Activated T-helper 1 cell treated with anti-CD3 and anti-CD28 coated beads, Interleukin-2, amount 50 U/mL, for 16 hours (primary cell): ENCODE results near the gene TRAF3.
A peak's percentile ranks its signal among the peaks of the same experiment; 100 is the strongest.

ENCODE experiments used
- DNase-seq, 2 donors: peaks; one replicate each; pipeline ENCODE4 v3.0.0-alpha.2; 2020; ENCODE audit warnings: low read depth in 1 of 2, low spot score in 1 of 2

Gene TRAF3

DNA sequence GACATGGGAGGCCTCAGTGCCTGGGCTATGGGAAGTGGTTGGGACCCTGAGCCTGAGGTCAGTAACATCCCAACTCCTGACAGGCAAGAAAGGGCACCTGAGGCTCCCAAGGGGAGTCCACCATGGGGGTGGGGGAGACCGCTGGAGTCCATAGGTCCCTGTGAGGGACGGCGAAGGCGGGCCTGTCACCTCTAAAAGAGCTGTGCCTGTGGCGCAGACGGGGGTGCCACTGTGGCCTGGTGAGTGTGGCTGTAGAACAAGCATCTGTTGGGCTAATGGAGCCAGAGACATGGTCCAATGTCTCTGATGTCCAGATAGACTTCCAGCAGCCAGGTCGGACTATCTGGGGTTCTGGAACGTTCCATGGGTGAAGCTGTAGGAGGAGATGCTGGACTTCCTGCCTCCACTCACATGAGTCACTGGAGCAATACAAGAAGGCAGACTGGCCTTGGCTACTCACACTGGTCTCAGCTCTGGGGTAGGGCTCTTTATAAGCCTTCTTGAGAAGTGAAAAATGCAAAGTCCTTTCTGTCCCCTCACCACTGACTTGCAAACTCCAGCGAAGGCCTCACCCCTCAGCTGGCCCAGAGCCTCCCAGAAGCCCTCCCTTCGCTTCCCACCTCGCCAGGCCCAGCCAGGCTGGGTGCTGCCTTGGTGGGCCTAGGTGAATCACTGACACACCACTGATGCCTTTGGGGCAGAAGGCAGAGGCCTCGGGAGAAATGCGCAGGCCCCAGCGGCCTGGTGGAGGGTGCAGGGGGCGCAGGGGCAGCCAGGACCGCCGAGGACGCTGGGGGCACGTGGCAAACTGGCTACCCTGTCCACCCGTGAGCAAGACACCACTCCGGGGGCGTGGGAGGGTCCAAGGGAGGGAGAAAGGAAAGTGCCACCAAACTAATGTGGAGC is 1.1 kb upstream of the TRAF3 start:
- no peak for DNase-seq

DNA sequence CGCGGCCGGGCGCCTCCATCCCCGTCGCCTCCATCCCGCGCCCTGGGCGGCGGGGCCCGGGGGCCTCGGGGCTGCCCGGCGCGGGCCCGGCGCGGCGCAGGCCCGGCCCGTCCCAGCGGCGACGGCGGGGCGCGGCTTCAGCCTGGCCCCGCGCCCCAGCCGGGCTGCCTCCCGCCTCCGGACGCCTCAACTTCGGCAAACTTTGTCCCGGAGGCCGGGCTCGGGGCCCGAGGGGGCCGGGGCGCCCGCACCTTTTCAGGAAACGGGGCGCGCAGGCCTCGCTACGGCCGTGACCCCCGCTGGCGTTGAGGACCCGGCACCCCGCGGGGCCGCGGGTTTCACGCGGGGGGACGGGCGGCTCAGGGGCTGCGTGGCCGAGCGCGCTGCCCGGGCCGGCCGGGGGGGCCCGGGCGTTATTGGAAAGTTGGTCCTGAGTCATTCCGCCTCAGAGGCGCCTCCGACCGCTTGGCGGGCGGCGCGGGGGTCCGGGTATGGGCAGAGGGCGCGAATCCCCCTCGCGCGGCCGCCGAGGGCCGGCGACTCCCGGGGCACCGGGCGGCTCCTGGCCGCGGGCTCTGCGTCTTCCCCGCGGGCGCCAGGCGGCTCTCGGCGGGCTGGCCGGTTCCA is 575 bp downstream of the TRAF3 start:
- peak in 1 of 2 donors; percentile 11 for DNase-seq

DNA sequence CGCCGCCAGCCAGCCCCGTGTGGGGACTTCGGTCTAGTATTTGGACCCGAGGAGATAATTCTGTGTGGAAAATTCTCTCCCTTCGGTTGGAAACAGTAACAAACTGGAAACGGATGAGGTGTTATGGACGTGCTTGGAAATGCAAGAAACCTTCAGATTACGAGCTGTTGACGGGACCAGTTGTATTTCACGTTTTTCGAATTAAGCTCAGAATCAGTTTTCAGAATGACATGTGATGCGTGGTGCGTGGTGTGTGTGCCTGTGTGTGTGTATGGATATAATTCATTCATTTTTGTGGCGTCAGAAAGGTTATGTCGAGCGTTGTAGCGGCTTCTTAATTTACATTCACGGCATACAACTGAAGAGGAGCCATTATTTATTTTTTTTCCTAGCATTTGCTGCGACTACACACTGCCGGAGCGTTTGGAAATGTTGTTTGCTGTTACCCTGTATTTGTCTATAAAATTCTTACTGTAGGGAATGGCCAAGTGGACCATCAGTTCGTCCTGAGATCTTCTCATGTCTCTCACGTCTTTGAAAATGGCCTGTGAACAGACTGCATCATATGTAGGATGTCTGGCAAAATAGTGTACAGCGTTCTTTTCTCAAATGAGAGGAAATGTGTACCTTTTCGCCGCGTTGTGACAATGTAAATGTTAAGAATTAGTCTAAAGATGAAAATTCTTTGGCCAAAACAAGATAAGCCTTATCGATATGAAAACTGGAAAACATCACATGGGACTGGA is 1.3 kb downstream of the TRAF3 start:
- DNase-seq: peak in 1 of 2 donors; percentile 15

DNA sequence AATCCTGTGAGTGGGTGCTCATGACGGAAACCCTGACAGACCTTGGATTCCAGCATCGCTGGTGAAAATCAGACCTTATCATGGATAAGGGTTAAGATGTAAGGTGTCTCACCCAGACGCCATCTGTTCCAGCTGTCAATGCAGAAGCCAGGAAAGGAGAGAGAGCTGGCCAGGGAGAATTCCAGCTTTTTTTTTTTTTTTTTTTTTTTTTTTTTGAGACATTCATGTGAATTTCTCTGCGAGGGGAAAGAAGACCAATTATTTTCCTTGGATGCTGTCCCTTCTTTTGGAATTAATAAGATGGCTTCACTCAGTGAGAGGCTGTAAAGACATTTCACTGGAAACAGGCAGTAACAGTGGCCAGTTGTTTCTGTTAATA is 1.8 kb downstream of the TRAF3 start:
- no peak for DNase-seq

DNA sequence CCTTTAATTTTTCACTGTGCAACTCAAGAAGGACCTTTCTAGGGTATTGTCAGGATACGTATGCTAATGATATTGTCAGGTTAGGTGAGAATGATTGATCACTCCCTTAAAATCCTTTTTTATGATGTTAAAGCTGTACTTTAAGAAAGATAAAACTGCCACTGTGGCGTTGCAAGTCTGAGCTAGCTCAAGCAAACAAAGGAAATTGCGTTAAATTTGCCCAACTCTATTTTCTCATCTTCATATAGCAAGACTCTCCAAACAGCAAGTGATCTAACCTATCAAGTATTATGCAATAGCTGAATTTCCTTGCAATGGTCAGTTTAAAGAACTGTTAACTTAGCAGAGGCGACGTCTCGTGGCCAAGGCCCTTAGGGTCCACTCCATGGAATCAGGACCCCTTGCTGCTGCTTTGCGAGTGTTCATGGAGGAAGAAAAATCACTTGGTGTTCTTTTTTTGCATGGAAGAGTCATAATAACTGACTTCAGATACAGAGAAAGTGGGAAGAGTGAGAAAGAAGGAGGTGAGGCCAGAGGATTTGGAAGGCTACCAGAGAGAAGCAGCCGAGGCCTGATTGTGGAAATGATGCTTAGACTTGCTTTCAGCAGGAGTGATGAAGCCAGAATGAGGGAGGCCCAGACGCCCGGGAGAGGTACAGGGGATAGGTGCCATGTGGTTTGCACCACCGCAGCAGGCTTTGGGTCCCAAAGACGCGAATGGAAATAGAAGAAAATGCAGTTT is 2.5 kb downstream of the TRAF3 start:
- no peak for DNase-seq

DNA sequence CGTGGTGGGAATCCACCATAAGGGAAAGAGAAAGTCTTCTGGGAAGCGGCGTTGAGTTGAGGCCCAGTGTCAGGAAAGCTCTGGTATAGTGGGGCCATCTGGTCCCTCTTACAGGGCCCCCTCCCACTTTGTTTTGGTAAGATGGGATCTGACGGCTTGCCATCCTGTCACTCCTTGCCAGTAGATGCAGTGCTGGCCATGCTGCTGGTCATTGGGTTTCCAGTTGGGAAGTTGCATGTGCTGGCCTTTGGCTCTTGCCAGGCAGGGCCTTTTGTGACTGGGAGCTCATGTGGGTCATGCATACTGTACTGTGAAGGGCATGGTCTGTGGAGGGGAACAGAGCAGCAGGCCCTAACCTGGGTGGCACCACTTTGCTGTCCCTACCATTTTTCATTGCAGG is 3.8 kb downstream of the TRAF3 start:
- DNase-seq: no peak

DNA sequence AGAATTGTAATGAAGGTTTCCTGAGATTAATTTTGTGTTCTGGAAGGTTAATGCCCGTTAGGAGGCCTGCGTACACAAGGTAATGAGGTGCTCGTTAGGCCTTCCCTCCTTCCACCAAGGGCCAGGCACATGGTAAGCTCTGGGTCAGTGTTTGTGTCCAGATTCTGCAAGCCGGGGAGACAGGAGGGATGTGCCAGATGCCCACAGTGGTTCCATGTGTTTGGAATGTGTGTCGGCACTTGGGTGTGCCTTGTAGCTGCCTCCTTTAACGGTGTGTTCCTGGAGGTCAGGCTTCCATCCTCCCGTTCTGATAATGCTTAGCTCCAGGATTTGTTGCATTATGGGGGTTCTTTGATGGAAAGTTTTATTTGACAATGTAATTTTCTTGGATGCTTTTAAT is 5.7 kb downstream of the TRAF3 start:
- no peak for DNase-seq

DNA sequence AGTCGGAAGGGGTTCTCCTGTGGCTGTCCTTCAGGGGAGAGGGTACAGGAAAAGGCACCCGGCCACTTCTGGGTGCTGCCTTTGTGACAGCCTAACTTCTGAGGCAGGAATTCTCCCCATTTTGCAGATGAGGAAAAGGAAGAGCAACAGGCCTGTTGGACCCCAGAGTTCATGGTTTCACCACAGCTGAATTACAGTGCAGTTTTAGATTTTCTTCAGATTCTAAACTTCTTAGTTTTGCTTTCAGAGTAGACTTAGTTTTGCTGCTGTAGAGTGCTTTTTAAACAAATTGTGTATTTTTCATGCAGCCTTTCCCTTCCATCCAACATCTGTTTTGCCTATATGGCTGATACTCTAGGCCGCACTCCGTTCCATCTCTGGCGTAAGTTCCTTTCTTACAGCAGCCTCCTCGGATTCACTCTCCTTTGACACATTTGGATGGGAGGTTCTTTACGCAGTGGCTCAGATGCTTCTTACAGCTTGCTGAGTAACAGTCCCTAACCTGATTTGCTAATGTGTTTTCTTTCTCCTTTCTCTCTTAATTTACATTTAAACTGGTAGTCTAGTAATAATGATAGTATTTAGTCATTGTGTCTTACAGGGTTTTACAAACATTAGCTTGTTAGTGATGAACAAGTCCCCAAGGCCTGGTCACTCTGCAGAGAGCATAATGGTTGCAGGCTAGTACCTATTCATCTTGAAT is 7.8 kb downstream of the TRAF3 start:
- DNase-seq: no peak

DNA sequence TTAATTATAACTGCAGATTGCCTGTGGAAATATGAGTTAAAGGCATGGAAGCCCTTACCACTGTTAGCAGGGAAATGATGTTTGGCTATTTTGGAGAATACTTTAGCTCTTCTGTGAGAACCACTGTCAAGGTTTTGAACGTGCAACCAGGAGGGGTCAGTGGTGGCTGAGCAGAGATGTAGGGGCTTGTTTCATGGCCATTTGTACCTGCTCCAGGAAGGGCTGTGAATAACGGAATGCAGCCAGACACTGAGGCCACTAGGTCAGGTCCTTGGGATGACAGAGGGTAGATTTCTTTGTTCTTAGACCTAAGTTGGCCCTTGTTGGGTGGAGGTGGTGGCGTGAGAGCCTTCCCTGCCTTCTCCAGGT is 8.3 kb downstream of the TRAF3 start:
- DNase-seq: no peak

DNA sequence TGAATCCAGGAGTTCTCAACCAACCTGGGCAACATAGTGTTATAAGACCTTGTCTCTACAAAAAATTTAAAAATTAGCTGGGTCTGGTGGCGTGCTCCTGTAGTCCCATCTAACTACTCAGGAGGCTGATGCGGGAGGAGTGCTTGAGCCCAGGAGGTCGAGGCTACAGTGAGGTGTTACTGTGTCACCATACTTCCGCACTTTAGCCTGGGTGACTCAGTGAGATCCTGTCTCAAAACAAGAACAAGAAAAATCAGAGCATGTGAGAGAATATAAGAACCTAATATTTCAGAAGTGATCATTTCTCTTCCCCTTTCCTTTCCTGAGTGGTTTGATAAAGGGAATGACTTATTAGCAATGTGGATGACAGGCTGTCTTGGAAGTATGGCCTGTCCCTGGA is 9.5 kb downstream of the TRAF3 start:
- DNase-seq: no peak

DNA sequence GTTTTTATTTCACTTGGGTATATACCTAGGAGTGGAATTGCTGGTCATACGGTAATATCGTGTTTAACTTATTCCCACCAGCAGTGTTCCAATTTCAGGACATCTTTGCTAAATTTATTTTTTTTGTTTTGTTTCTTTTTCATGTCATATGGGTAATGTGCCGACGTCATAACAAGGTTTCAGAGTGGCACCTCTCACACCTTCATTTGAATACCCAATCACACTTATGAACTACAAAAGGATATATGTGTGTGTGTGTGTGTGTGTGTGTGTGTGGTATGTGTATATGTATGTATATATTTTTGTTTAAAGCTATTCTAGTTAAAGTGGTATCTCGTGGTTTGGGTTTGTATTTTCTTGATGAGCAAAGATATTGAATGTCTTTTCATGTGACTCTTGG is 12.1 kb downstream of the TRAF3 start:
- DNase-seq: no peak

DNA sequence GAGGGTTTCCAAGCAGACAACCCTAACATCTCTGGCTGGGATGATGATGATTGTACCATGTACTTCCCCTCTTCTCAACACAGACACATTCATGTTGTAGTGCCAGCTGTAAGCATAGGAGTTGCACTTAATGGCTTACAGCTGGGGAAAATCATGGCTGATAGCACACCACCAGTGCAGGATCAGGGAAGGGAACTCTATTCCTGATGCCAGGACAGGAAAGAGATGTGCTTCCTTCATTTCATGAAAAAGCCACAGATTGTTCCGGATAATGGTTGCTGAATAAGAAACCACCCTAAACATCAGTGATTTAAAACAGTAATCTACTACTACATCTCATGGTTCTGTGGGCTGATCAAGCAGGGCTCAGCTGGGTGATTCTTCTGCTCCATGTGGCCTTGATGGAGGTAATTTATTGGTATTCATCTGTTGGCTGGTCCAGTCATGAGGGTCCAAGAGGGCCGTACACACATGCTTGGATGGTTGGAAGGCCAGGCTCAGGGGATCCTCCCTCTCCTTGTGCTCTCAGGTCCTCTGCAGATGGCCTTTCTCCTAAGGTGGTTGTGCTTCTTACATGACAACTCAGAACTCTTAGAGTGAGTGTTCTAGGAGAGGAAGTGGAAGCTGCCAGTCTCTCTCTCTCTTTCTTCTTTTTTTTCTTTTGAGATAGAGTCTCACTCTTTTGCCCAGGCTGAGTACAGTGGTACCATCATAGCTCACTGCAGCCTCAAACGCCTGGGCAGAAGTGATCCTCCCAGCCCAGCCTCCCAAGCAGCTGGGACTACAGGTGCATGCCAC is 16.5 kb downstream of the TRAF3 start:
- no peak for DNase-seq

DNA sequence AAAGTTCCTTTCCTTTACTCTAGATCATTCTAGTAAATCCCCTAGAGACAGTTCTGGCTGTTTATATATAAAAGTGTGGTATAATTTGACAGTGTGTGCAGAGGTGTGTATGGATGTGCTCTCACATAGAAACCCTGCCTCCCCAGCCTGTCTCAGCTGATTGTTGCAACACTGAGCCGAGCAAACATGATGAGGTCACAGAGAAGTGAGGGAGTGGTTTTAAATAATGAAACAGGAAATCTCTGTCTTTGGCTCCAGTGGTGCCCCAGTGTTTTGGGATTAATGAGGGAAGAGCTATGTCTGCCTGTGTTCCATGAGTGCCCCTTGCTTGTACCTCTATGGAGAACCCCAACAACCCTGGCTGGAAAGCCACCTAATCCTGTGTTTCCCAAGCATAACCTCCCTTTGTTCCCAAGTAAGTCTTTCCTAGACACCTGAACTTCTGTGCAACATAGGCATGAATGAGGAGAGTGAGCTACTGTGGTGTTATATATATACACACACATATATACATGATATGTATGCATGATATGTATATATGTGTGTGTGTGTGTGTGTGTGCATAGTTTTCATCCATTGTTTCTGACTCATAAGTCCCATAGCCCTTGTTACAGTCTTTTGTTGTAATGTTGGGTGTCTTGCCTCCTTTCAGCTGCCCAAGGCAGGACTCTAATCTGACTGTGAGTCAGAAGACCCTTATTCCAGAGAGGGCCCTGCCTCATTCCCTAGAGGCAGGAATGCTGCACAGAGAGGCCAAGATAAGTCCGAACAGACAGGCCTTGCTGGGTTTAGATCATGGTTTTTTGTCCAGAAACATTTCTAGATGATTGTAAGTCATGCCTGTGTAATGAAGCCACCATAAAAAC is 18.0 kb downstream of the TRAF3 start:
- no peak for DNase-seq

DNA sequence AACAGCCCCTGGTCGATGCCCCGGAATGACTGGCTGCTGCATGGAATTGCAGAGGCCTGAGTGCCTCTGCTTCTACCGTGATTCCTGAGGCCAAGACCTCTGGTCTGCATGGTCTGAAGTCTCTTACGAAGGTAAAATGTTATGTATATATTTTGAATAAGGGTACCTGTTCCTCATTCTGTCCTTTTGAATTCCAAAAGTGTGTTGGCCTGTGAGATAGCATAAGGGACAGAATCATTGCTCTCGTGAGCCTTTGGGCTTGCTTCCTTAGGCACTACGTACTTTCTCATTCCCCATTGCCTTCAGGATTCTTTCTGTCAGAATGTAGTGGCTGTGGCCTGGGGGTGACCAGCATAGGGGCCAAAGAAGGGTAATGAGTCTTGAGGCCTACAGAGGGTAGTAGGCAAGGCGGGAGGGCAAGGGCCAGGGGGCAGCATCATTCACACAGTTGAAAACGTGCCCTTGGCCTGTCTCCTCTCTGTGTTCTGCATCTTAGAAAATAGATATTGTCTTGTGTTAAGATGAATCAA is 19.5 kb downstream of the TRAF3 start:
- no peak for DNase-seq

DNA sequence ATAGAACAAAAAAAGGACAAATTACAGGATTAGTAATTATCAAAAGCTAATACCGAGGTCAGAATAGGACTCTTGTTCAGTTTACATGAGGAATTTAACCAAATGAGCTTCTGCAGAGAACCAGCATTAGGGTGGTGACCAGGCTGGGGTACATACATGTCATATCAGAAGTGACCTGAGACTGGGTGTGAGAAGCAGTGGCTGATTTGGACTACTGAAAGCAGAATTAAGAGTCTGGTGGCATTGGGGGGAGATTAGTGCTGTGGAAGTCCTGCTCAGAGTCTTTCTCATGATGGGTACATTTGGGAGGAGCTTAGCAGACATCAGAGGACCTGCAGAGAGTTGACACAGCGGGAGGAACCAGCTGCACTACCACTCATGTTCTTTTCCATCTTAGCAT is 21.7 kb downstream of the TRAF3 start:
- no peak for DNase-seq

DNA sequence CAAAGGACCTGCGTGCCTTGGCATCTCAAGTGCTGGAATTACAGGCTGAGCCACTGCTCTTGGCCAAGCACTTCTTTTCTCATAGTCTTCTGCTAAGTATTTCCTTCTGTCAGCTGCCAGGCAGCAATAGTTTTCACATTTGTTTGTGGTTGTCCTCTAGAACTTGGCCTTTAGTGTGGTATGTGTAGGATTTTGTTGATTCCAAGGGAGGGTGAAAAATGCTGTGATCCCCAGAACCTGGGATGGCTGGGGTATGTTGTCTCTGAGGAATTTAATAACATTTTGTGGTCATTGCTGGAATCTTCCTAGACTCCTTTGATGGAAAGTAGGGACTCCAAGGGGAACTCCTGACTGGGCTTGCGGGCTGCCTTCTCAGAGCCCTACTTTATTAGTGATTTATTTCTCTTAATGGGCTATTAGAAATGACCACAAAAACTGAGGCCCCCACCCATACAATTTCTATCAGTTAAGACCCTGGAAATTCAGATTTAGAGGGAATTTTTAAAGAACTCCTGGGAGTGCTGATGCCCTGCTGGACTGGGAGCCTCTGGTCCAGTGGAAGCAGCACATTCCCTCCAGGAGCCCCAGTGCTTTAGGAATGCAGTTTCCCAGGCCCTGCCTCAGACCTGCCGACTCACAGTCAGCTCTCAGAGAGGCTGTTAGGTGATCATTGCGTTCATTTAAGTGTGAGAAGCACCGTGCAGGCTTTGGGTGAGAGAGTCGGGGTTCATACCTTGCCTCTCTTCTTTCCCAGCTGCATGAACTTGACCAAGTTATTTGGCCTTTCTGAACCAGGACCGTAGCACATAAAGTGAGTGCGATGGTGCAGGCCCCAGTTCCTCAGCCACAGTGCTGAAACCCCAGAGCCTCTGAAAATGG is 22.7 kb downstream of the TRAF3 start:
- no peak for DNase-seq

DNA sequence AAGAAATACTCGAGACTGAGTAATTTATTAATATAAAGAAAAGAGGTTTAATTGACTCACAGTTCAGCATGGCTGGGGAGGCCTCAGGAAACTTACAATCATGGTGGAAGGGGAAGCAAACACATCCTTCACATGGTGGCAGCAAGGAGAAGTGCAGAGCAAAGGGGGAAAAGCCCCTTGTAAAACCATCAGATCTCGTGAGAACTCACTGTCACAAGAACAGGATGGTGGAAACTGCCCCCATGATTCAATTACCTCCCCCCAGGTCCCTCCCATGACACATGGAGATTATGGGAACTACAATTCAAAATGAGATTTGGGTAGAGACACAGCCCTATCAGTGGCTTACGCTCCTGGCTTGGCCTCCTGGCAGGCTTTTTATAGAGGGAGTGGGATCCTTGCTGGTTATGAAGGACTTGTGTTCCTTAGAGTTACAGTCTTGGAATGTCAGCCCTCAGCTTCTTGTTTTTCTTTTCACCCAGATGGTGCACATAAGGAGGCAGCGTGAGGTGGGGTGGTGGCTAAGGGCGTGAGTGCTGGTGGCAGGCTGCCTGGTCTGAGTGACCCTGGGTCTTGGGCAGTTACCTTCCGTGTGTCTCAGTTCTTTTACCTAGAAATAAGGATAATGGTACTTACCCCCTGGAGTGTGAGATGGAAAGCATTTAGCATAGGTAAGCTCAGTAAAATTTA is 25.7 kb downstream of the TRAF3 start:
- DNase-seq: no peak
